HL-60 (cell line): ENCODE data around the gene SORT1.

Experiments used
- GABPA ChIP-seq: IDR thresholded peaks from 2 replicates; pipeline ENCODE4 v1.6.1; 2012; ENCODE audit warnings: low read depth
- POLR2AphosphoS5 ChIP-seq: IDR thresholded peaks from 2 replicates; pipeline ENCODE4 v1.6.1; 2012; ENCODE audit warnings: low read depth
- TF ChIP-seq, protein P1 (sequence below): IDR thresholded peaks from one replicate; pipeline ENCODE4 v1.5.1; 2011; ENCODE audit warnings: low read length, control low read depth, inconsistent platforms; ENCODE audit not compliant: insufficient read depth

GRCh38 chr1:109397581-109398342, at the start of gene SORT1:
- TF ChIP-seq, protein P1, sequence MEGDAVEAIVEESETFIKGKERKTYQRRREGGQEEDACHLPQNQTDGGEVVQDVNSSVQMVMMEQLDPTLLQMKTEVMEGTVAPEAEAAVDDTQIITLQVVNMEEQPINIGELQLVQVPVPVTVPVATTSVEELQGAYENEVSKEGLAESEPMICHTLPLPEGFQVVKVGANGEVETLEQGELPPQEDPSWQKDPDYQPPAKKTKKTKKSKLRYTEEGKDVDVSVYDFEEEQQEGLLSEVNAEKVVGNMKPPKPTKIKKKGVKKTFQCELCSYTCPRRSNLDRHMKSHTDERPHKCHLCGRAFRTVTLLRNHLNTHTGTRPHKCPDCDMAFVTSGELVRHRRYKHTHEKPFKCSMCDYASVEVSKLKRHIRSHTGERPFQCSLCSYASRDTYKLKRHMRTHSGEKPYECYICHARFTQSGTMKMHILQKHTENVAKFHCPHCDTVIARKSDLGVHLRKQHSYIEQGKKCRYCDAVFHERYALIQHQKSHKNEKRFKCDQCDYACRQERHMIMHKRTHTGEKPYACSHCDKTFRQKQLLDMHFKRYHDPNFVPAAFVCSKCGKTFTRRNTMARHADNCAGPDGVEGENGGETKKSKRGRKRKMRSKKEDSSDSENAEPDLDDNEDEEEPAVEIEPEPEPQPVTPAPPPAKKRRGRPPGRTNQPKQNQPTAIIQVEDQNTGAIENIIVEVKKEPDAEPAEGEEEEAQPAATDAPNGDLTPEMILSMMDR: no peak
- no peak for TF ChIP-seq POLR2AphosphoS5
- TF ChIP-seq GABPA: no peak
